ENCODE measurements around the gene TMEM176A.

GRCh38 chr7:150759479-150759878 lies 41.1 kb upstream of the TMEM176A start:
- TF ChIP-seq CTCF (IDR thresholded peaks at IDR 0.05) (no peak), POLR2A (IDR thresholded peaks at IDR 0.05) (no peak)
